Retina (tissue), 1 donor: ENCODE data around the gene RPS19BP1.

Source experiments
- DNase-seq: peaks from one replicate; pipeline ENCODE4 v3.0.0-alpha.2; 2016

The RPS19BP1 gene

DNA sequence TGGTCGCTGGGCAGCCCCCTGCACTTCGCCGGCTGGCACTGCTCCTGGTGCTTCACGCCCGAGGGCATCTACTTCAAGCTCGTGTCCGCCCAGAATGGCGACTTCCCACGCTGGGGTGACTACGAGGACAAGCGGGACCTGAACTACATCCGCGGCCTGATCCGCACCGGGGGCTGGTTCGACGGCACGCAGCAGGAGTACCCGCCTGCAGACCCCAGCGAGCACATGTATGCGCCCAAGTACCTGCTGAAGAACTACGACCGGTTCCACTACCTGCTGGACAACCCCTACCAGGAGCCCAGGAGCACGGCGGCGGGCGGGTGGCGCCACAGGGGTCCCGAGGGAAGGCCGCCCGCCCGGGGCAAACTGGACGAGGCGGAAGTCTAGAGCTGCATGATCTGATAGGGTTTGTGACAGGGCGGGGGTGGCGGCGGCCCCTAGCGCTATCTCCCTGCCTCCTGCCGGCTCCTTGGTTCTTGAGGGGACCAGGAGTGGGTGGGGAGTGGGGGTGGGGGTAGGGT is 43.9 kb downstream of the RPS19BP1 start:
- no peak for DNase-seq

DNA sequence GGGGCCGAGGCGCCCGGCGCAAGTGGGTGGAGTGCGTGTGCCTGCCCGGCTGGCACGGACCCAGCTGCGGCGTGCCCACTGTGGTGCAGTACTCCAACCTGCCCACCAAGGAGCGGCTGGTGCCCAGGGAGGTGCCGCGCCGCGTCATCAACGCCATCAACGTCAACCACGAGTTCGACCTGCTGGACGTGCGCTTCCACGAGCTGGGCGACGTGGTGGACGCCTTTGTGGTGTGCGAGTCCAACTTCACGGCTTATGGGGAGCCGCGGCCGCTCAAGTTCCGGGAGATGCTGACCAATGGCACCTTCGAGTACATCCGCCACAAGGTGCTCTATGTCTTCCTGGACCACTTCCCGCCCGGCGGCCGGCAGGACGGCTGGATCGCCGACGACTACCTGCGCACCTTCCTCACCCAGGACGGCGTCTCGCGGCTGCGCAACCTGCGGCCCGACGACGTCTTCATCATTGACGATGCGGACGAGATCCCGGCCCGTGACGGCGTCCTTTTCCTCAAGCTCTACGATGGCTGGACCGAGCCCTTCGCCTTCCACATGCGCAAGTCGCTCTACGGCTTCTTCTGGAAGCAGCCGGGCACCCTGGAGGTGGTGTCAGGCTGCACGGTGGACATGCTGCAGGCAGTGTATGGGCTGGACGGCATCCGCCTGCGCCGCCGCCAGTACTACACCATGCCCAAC is 44.6 kb downstream of the RPS19BP1 start:
- no peak for DNase-seq

DNA sequence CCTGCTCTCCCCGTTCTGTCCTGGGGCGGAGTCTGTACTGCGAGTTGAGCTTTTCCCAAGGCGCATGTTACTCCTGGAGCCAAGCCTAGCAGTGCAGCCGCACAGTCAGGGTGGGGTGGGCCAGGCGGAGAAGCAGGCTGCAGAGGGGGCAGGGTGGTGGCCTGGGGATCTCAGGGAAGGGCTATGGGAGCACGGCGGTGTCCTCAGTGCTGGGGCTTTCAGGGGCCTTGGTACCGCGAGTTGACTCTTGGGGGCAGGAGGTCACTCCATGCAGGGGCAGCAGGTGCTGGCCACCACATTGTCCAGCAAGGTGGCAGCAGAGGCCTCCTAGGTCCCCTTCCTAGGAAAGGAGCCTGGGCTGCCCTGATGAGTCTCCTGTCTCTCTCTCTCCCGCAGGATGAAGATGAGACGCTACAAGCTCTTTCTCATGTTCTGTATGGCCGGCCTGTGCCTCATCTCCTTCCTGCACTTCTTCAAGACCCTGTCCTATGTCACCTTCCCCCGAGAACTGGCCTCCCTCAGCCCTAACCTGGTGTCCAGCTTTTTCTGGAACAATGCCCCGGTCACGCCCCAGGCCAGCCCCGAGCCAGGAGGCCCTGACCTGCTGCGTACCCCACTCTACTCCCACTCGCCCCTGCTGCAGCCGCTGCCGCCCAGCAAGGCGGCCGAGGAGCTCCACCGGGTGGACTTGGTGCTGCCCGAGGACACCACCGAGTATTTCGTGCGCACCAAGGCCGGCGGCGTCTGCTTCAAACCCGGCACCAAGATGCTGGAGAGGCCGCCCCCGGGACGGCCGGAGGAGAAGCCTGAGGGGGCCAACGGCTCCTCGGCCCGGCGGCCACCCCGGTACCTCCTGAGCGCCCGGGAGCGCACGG is 45.4 kb downstream of the RPS19BP1 start:
- DNase-seq: no peak

DNA sequence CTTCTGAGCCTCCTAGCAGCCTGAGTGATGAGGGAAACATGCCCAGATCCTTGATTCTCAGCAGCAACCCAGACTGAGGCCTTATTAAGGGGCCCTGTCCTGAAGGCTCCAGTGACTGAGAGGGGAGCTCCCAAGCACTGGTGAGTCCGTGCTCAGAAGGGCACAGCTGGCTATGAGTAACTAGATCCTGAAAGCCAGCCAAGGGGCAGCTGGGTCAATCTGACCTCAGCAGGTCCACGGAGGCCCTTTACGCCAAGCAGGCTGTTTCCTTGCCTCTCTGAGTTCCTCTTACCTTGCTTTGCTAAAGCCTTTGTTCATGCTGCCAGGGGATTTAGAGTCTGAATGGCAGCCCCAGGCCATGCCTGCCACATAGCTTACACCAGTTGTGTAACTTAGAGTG is 49.8 kb downstream of the RPS19BP1 start:
- DNase-seq: no peak

GRCh38 chr22:39481595-39481994 is 51.0 kb downstream of the RPS19BP1 start:
- no peak for DNase-seq

- DNase-seq: no peak
Observed at GRCh38 chr22:39481054-39481453, 51.5 kb downstream of the RPS19BP1 start.

DNA sequence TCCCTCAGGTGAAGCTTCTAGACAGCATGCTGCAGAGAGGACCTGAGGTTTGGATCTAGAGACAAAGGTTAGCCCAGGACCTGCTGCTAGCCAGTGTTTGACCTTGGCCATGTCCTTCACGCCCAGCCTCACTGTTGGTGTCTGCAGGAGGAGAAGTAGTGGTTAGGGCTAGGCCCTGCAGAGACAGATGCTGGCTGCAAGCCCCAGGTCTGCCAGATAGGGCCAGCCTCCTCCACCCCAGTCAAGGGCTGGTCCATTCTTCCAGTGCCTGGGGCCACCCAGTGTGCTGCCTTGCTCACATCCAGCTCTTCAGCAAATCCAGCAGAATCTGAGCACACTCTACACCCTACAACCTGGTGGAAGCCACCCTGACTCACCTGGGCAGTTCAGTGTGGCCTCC is 52.0 kb downstream of the RPS19BP1 start:
- no peak for DNase-seq

- DNase-seq: no peak
Observed at GRCh38 chr22:39479254-39479653, 53.3 kb downstream of the RPS19BP1 start.
